Activated gamma-delta T cell treated with Interleukin-2 at 50 U/mL for 16 hours (primary cell): ENCODE measurements around the gene HDAC9.

Source experiments
- DNase-seq: peaks from one replicate; pipeline ENCODE4 v3.0.0-alpha.2; 2020

HDAC9 gene

DNA sequence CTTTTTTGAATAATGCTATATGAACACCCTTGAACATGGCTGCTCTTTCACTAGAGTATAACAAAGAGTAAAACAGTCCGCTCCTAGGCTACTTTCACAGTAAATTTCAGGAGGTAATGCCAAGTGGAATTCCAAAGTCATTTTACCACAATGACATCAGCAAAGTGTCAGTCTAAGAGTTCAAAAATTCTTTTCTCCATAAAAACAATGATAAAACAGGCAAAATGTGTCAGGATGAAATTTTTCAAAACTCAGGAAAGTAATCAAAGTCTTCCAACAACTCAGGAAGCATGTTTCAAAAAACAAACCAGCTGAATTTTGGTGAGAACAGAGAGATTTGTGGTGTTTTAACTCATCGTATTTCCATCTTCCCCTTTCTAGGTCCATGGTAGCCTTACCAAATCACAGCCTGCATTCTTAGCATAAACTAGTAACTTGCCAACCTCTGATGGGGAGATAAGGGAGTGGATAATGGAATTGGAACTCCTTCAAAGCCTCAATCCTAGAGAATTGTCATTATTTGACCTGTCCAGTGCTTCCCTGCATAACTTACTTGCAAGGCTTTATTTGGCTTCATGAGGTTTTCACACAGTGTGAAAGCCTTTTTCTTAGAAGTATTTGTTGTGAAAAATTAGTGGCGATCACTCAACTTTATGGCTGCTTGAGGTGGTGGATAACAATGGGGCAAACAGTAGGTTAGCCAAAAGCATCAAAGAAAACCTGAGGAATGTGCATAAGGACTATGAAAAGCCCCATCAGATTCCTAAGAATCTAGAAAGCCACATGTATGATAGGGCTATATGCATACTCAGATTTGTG is 302.7 kb downstream of the HDAC9 start:
- DNase-seq = no peak

DNA sequence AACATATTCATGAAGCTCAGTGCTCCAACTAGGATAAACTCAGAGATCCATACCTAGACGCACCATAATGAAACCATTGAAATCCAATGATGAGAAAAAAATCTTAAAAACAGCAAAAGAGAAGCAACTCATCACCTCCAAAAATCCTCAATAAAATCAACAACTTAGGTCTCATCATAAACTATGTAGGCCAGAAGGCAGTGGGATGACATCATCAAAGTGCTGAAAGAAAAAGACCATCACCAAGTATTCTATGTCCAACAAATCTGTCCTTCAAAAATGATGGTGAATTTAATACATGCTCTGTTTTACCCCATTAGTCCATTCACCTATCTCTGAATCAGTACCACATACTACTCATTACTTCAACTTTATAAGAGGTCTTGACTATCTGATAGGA is 304.4 kb downstream of the HDAC9 start:
- DNase-seq = no peak

DNA sequence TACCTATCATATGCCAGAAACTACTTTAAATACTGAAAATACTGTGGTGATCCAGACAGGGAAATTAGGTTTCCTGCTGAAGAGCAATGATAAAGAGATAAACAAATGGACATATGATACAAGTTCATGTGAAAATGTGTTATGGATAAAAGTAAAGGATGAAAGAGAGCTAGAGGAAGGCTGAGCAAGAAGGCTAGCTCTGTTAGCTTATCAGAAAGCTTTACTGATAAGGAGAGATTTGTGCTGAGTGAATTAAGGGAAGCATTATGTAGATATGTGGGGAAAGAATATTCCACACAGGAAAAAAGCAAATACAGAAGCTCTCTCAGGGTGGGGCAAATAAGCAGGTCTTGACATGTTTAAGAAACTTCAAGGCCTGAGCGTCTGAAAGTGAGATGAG is 308.4 kb downstream of the HDAC9 start:
- no peak for DNase-seq

- DNase-seq = no peak
Measured at GRCh38 chr7:18806177-18806576, 310.6 kb downstream of the HDAC9 start.

GRCh38 chr7:18808026-18808425 is 312.5 kb downstream of the HDAC9 start:
- no peak for DNase-seq

- no peak for DNase-seq
Measured at GRCh38 chr7:18815261-18815960, 319.9 kb downstream of the HDAC9 start.

GRCh38 chr7:18820981-18821380 is 325.4 kb downstream of the HDAC9 start:
- no peak for DNase-seq

GRCh38 chr7:18821554-18821953 is 326.0 kb downstream of the HDAC9 start:
- DNase-seq = no peak

DNA sequence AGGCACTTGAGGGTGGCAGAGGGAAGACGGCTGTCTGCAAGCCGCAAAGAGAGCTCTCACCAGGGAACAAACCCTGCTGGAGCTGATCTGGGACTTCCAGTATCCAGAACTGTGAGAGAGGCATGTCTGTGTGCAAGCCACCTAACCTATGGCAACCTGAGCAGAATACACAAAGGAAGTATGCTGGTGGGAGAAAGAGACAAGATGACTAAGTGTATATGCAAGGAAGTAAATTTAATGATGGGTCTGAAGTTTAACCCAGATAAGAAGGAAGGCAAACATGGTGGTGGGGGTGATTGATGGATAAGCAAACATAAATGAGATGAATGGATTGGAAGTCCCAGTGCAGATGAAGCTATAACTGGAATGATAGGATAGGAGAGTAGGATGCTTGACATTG is 328.6 kb downstream of the HDAC9 start:
- no peak for DNase-seq

GRCh38 chr7:18828260-18828993 is 332.9 kb downstream of the HDAC9 start:
- no peak for DNase-seq

DNA sequence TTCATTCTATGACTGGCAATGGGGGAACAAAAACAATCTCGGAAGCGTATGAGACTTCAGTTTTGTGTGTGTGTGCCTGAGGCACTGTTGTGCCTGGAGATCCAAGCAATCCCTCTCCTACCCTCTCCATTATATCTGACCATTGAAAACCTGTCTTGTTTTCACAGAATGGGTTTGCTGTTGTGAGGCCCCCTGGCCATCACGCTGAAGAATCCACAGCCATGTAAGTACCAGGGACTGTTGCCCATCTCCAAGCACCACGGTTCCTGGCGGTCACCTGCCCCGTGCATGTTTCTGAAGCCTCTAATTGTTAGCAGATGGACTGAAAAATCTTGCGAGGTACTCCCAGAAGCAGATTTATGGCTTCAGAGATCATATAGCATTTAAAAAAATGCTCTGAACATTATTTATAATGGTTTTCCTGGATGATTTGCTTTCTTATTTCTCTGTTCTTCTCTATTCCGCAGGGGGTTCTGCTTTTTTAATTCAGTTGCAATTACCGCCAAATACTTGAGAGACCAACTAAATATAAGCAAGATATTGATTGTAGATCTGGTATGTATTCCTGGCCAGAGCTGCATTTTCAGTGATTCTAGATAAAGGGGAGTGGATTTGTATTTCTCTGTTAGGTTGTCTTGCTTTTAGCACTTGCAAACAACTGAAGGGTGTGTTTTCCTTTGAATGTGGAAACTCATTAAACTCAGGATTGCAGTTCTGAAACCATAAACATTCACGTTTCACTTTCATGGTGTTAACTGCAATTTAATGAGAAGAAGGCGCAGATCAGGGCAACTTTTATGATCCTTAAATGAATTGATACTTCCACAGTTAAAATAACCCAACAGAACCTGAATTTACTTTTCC is 333.7 kb downstream of the HDAC9 start:
- DNase-seq = no peak

GRCh38 chr7:18829858-18830285 is 334.3 kb downstream of the HDAC9 start:
- DNase-seq = no peak

- no peak for DNase-seq
Measured at GRCh38 chr7:18831419-18831818, 335.9 kb downstream of the HDAC9 start.

DNA sequence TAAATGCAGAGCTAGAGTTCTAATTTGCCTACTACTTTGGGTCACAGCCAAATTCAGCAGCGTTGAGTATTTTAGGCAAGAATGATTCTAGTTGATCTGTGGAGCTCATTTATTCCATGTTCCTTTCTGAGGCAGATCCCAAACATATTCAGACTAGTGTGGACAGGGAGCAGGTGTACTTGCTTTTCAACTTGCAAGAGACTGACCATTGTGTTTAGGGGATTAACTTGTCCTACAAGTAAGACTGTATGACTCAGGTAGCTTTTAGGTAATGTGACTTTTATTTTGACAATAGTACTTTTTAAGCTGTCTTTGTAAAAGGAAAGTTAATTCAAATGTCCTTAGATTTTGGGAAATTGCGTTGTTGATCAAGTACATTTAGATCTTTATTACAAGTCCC is 336.4 kb downstream of the HDAC9 start:
- DNase-seq = no peak

DNA sequence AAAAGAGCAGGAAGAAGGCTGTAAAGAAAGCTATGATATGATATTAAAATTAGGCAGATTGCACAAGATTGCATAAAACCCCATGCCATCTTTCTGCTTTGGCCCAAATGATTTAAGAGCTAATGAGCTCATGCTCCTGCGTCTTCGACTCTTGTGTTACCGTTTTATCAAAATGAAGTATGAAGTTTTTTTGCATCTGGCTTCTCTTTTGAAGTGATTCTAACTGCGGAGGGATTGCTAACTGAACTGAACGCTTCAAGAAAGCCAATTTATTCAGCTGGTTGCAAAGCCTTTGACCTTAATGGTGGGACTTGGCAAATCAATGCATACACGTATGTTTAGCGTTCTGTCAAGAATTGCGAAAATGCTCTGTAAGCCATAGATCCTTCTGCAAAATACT is 339.0 kb downstream of the HDAC9 start:
- no peak for DNase-seq

DNA sequence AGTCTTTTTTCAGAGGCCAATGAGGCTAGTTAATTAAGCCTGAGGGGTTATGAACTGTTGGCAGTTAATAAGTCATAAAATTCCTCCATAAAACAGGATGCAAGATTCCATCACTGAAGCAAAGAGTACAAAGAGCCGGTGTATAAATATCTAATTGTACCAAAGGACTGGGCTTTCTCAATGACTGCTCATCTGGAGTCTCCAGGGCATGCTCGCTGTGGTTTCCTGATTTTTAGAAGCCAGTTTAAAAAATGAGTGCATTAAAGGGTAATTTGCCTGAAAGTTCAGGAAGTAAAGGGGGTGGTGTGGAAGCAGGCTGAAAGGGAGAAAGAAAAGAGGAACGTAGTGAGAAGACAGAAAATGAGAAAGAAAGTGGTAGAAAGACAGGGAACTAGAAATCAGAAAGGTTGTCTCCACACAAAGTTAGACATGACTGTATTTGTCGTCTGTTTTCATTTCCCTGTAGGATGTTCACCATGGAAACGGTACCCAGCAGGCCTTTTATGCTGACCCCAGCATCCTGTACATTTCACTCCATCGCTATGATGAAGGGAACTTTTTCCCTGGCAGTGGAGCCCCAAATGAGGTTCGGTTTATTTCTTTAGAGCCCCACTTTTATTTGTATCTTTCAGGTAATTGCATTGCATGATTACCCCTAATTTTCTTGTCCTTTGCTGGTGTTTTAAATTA is 339.6 kb downstream of the HDAC9 start:
- DNase-seq = no peak

- no peak for DNase-seq
Measured at GRCh38 chr7:18843979-18844378, 348.4 kb downstream of the HDAC9 start.

- DNase-seq = no peak
Measured at GRCh38 chr7:18844735-18845134, 349.2 kb downstream of the HDAC9 start.

- DNase-seq = no peak
Measured at GRCh38 chr7:18845700-18846099, 350.2 kb downstream of the HDAC9 start.

GRCh38 chr7:18846765-18847215 is 351.2 kb downstream of the HDAC9 start:
- no peak for DNase-seq

DNA sequence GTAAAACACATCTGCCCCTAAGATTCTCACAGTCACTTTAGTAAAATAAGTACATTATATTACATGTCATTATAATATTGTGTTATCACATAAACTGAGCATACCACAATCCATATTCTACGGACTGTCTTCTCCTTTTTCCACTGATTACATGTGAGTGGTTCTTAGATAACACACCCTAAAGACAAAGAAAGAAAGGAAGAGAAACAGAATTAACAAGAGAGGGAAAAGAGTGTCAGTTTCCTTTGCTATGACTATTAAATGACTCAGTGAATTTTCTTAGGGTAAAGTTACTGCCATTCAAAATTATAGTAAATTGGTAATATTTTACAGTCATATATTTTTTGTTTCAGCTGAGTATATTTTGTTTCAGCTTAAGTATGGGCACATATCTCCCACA is 353.6 kb downstream of the HDAC9 start:
- DNase-seq = no peak

GRCh38 chr7:18855796-18856195 is 360.2 kb downstream of the HDAC9 start:
- no peak for DNase-seq
